Glomerular visceral epithelial cell (primary cell): ENCODE data around the gene CCDC181.

ENCODE experiments used
- DNase-seq: peaks from one replicate; pipeline ENCODE4 v3.0.0-alpha.2; 2016; ENCODE audit errors: extremely low spot score

Gene CCDC181

DNA sequence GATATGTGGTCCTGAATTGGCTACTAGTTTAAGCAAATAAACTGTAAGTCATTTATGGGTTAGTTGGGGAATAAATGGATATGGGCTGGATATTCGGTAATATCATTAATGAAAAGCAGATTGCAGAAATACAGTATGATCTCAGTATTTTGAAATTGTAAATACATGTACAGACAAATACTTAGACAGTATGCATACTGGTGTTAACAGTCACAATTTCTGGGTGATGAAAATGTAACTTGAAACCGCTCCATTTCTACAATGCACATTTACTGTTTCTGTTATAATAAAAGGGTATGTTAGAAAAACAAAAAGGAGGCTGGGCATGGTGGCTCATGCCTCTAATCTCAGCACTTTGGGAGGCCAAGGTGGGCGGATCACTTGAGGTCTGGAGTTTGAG, 31.3 kb downstream of the CCDC181 start:
- DNase-seq: no peak

- DNase-seq: no peak
Observed at GRCh38 chr1:169392406-169392805, 34.9 kb downstream of the CCDC181 start.

DNA sequence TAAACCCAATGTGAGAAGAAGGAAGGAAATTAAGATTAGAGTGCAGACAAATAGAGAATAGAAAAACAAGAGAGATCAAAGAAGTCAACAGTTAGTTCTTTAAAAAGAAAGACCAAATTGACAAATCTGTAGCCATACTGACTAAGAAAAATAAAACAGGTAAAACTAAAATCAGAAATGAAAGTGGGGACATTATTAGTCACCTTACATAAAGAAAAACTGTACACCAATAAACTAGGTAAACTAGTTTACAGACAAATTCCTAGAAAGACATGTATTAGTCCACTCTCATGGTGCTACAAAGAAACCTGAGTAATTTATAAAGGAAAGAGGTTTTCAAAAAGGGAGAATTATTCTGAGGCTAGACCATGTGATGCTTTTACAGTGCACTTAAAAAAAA, 37.0 kb downstream of the CCDC181 start:
- DNase-seq: no peak

DNA sequence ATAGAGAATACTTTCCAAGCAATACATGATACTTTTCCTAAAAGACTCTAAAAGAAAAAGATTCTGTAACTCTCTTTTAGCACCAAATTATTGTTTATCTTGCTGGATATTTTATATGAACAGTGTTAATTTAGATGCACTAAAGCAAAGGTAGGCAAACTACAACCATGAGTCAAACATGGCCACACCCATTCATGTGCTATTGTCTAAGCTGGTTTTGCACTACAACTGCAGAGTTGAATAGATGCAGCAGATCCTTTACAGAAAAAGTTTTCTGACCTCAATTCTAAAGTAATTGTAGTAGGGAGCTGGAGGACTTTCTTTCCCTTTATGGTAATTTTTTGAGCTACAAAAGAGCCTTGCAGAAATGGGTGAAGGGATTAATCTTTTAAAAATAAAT, 39.9 kb downstream of the CCDC181 start:
- DNase-seq: no peak

GRCh38 chr1:169383449-169383848, 43.8 kb downstream of the CCDC181 start:
- no peak for DNase-seq

- no peak for DNase-seq
Observed at GRCh38 chr1:169381162-169381561, 46.1 kb downstream of the CCDC181 start.

DNA sequence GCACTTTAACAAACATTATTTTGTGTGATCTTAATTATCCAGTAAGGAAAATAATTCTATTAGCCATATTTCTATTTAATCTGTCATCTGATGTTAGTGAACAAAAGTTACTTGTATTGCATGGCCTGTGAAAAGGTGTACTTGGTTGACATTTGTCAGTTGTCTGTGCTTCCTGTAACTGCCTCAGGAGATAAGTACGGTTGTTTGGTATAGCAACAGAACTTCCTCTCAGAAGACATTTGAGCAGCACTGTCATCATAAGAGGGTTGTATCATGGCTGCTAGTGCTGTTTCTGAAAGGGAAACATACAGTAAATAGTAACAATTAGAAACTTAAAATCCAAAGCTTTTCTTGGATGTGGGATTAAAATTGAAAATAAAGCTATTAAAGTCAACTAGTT, 55.9 kb downstream of the CCDC181 start:
- DNase-seq: no peak

GRCh38 chr1:169368406-169368769, 58.9 kb downstream of the CCDC181 start:
- DNase-seq: no peak

GRCh38 chr1:169367686-169368405, 59.4 kb downstream of the CCDC181 start, which contains the start of the genes BLZF1 and NME7:
Gene BLZF1, plus strand, starts transcription at chr1:169368195. Its CDS starts 1,328 bp downstream, at chr1:169369523.
Gene NME7, minus strand, starts transcription at chr1:169367797. Its CDS starts 87 bp downstream, at chr1:169367710.
- DNase-seq: peak; percentile 96

- no peak for DNase-seq
Observed at GRCh38 chr1:169367096-169367685, 60.1 kb downstream of the CCDC181 start.

GRCh38 chr1:169364948-169365347, 62.3 kb downstream of the CCDC181 start:
- DNase-seq: no peak

- DNase-seq: peak; percentile 89
Observed at GRCh38 chr1:169363046-169363730, 64.1 kb downstream of the CCDC181 start.

DNA sequence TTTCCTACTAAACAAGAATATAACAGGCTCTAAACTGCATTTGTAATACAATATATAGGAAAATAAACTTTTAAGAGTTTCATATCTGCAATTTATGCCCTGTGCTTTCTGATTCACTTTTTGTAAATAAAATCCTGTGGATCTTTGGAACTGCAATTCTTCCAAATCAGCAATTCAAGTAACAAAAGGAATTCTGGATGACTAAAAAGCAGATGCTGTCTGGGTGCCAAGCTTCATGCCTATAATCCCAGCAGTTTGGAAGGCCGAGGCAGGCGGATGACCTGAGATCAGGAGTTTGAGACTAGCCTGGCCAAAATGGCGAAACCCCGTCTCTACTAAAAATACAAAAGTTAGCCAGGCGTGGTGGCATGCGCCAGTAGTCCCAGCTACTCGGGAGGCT, 66.0 kb downstream of the CCDC181 start:
- DNase-seq: no peak

GRCh38 chr1:169360415-169360814, 66.9 kb downstream of the CCDC181 start:
- DNase-seq: no peak

DNA sequence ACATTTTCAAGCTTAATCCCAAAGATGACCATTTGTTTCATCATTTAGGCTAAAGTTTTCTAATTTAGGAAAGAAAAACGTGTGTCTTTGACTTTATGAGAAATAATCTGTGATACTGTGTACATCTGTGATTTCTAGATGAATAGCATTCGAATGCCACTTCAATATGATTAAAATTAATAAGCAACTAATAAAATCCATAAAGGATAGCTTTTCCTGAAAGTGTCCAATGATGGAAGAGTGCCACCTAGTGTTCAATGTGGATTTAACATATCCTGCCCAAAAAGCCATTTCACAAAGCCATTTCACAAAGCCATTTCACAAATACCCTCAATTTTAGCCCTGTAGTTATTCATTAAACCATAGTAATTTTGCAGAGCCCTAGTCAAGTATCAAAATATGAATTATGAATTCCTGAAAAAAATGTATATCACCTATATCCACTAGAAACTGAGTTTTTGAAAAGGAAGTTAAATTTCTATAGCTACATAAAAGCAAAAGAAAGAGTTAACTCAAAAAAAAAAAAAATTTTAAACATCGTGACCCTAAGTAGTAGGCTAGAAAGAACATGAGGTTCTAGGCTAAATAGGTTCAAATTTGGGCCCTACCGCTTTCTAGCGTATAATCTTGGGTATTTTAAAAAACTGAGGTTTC, 78.8 kb downstream of the CCDC181 start:
- peak; percentile 71 for DNase-seq

- no peak for DNase-seq
Observed at GRCh38 chr1:169347688-169348382, 79.4 kb downstream of the CCDC181 start.

GRCh38 chr1:169346036-169346589, 81.2 kb downstream of the CCDC181 start:
- DNase-seq: no peak

DNA sequence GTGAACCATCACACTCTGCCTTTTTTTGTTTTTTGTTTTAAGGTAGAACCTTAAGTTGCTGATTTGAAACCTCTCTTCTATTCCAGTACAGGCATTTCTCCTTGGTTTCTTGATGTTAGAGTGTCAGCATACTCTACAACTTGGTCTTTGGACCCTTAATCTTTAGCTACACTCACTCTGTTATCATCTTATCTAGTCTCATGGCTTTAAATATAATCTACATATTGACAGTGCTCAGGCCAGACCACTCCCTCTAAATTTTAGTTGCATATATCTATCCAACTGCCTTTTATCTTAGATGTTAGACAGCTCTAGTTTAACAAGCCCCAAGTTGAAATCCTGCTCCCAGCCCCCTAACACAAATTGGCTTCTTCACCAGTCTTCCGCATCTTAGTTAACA, 81.8 kb downstream of the CCDC181 start:
- no peak for DNase-seq
